ENCODE results near the gene MT1X.

Gene MT1X

DNA sequence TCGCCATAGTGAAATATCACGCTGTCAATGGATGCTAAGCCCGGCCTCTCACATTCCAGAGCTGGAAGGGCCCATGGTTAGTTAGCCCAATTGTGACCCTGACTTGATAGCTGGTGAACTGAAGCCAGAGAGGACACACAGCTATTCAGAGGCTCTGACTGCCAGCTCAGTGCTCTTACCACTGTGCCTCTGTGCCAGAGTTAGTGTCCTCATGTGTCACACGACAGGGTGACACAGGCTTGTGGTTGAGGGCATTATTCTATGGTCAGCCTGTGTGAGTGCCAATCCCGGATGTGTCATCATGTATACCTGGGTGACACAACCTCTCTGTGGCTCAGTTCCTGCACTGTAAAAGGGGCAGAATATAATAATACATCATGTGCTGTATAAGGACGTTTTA lies 2.5 kb upstream of the MT1X start:
- no peak for DNase-seq

DNA sequence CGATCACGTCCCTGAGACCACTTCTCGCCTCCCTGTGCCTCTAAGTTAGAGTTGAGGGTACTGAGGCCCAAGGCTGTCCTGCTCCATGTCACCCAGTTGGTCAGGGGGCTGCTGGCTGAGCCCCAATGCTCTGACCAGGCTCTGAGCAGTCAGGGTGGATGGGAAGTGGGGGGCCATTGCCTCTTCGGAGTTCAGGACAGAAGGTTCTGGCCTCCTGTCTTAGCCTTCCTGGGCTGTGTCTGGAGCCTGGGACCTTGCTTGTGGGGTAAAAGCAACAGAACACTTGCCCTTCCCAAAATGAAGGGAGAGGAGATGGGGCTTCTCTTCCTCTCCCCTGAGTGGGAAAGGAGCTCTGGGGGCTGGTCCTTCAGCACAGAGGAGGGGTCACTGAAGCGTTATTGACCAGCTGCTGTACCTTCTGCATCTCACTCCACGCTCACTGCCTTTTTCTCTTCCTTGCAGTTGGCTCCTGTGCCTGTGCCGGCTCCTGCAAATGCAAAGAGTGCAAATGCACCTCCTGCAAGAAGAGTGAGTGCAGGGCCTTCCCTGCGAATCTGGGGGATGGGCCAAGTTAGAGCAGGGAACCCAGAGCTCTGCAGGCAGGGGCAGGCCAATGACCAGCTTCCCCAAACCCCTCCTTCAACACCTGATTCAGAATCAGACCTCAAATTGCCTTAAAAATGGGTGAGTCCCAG lies 580 bp downstream of the MT1X start:
- DNase-seq: no peak

DNA sequence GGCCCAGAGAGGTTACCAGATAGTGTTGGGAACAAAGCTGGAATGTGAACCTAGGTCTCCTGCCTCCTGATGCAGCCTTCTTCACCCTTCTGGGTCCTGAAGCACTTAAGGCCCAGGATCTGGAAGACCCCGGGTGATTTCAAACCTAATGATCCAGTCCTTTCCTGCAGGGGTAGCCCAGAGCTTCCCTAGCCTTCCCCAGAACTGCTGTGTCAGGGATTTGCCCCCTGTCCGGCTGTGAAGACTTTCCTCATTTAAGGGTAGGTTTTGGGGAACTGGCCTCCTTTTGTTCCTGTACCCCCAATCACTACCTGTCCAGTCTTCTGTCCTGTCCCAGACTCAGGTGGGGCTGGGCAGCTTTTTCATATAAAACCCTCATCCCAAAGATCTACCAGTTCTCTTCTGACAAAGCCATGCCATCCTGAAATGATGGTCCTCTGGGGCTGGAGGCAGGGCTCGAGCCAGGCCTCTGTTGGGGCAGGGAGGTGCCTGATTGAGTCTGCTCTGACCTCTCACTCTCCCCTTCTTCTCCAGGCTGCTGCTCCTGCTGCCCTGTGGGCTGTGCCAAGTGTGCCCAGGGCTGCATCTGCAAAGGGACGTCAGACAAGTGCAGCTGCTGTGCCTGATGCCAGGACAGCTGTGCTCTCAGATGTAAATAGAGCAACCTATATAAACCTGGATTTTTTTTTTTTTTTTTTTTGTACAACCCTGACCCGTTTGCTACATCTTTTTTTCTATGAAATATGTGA lies 1.3 kb downstream of the MT1X start:
- DNase-seq: no peak

DNA sequence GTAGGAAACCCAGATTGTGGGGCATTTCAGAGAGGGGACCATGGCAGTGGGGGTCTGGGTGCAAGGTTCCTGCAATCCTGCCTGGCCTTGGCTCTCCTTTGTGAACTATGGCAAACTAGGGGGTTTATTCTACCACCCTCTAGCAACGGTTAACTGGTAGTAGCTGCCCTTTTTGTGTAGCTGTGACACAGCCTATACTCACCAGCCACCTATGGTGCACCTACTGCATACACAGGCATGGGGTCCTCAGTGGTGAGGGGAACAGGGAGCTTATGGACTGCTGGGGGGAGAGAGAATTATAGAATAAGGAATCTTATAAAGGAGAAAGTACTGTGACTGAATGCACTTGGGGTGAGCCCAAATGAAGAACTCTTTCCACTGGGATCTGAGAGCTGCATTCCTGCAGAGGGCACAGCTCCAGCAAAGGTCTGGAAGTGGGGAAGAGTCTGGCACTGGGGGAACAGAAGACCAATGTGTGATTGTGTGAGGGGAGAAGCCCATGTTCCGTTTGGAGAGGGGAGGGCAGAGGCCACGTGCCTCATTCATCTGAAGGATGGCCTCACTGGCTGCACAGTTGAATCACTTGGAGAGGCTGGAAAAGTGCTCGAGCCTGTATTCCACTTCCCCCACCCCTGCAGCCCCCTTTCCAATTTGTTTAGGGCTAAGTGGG lies 2.1 kb downstream of the MT1X start:
- DNase-seq: no peak

DNA sequence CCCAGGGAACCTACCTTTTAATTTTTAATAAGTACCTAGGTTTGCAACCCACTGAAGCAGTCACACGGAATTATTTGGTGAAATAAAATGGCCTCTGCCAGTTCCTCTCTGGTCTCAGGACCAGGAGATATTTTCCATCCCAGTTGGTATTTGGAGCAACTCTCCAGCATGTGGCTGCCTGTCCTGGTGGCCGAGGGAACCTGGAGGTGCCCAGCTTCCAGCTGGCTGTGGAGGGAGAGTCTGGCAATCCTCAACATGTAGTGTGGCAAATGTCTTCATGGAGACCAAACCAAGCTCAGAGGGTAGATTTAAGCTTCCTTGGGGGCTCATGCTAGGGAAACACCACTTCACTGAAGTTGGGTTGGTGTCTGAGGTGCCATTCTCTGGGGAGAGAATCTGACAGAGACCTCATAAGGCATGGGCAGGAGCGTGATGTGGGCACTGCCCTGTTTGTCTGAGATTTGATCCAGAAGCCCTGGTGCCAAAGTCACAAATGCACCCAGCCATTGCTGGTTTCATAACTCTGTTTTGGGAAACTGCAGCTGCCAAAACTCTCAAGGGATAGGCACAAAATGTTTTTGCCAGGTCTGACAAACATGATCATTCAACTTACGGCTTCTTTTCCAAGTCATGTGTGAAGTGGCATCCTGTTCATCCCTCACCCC lies 2.8 kb downstream of the MT1X start:
- no peak for DNase-seq

DNA sequence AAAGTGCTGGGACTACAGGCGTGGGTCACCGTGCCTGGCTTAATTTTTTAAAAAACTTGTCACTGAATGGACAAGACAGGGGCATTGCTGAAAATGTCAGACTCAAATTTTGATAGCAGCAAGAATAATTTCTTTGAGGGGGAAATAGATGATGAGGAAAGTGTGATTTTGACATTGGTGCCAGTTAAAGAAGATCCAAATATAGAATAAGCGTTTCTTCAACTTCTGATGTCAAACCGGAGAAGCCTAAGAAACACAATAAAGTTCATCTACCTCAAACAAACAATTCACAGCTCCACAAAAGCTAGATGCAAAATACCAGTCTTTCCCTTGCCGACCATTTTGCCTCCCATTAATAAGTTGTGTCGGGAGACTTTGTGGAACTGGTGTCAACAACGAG lies 4.5 kb downstream of the MT1X start:
- no peak for DNase-seq

DNA sequence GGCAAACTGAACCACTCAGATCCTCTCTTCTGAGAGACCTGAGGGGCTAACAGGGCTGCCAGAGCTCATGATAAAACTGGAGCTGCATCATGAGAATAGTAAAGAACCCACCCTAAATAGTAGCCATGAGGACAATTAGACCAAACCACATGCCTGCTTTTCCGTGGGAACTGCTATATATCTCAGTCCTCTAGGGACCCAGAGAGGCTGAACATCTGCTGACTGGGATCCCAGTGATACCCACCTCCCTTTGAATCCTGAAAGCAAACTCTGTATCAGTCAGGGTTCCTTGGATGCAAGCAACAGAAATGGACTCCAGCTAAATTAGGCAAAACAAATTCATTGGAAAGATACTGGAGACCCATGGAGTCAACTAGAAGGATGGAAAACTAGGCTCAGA lies 6.5 kb downstream of the MT1X start:
- no peak for DNase-seq

DNA sequence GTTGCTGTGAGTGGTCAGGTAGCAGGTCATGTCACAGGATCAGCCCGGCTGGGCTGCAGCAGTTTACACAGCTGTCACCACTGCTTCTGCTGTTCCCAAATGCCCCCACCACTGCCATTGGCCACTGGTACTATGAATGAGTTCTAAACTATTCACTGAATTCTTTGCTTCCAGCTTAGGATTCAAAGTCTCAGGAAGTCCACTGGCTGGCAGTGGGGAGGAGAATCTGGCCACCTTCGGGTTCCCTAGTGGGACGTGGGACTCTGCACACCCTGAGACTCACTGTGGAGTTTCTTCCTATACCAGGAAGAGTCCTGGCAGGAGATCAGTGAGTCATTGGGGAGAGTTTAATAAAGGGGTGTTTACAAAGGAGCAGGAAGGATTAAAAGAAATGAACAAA lies 6.9 kb downstream of the MT1X start:
- no peak for DNase-seq

DNA sequence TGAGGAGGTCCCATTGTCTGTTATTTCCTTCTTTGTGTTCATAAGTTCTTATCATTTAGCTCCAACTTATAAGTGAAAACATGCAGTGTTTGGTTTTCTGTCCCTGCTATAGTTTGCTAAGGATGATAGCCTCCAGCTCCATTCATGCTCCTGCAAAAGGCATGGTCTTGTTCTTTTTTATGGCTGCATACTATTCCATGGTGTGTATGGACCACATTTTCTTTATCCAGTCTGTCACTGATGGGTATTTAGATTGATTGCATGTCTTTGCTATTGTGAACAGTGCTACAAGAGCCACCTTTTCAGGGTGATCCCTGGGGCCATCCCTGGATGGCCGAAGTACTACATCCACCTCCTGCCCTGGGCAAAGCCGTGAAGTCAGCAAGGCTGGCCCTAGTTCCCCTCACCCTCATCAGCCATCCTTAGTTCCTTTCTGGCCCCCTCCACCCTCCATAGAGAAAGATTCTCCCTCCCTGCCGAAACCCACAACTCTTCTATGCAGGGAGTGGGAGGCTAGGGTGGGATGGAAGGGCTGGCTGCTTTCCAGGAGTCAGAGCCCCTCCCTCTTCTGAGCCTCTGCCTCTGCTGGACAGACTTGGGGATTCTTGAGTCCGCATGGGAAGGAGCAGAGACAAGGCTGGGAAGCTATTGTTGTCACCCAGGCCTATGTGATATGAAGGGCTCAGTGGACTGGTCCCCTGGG lies 8.3 kb downstream of the MT1X start:
- no peak for DNase-seq

DNA sequence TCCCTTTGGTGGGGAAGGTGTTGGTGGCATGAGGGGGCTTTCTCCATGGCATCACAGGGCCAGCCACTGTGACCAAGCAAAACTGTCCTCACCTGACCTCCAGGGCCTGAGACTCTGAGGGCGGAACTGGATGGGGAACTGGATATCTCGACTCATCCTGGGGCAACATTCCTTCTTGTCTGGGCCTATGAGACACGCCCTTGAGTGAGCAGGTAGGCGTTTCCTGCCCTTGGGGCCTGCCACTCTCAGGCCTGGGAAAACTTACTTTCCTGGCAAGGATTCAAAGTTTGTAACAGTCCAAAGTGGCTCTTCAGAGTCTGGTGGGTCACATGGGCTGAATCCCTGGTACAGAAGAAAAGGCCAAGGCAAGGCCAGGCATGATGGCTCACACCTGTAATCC lies 9.6 kb downstream of the MT1X start:
- no peak for DNase-seq

DNA sequence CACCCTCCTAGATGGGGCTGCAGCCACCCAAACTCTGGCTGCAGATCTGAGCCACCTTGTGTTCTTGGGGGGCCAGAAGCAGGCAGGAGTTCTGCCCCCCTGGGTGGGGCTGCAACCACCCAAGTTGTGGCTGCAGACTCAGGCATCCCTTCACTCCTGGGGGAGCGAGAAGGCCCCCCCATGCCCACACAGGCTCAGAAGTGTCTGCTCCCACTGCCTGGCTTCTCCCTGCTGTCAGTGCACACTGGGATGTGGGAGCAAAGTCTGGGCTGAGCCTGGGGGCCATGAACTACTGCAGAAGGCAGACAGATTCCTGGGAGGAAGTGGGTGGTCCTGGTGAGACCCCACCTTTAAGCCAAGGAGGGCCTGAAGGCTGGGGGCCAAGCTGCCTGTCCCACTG lies 13.0 kb downstream of the MT1X start:
- DNase-seq: no peak

DNA sequence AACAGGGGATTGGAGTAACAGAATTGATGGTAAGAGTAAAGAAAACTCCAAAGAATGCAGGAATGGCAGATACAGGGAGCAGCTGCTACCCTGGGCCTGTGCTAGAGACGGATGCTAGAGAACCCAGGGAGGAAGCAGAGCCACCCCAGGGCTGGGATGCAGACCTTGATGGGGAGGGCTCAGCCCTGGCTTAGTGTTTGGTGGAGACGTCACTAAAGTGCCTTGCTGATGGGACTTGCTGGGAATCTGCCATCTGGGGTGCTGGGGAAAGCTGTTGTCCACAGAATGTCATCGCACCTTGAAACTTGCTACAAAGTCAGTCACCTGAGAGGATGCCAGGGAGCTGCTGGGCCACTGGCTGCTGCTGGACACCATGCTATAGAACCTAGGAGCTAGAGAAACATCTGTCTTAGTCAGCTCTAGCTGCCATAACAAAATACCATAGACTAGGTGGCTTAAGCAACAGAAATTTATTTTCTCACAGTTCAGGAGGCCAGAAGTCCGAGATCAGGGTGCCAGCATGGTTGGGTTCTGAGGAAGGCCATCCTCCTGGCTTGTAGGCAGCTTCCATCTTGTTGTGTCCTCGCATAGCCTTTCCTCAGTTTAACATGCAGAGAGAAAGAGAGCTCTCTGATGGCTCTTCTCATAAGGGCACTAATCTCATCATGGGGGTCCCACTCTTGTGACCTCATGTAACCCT lies 15.3 kb downstream of the MT1X start:
- DNase-seq: no peak

DNA sequence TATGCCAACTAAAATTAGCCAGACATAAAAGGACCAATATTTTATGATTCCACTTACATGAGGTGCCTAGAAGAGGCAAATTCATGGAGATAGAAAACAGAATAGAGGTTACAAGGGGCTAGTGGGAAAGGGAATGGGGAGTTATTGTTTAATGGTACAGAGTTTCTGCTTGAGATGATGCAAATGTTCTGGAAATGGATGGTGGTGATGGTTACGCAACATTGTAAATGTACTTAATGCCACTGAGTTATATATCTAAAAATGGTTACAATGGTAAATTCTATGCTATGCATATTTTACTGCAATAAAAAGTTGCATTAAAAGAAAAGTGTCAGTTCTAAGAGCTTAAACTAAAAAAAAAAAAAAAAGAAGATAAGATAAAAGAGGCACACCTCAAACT lies 17.9 kb downstream of the MT1X start:
- no peak for DNase-seq

DNA sequence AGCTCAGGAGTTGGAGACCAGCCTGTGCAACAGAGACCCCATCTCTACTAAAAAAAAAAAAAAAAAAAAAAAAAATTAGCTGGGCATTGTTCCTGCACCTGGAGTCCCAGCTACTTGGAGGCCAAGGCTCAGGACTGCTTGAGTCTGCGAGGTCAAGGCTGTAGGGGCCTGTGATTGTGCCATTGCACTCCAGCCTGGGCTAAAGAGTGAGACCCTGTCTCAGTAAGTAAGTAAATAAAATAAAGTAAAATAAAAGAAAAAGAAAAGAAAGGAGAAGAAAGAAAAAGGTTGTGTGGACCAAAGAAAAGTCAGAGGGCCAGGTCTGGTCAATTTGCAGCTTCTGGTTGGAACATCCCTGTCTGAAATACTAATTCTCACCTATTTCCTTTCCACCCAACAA lies 18.4 kb downstream of the MT1X start:
- no peak for DNase-seq

DNA sequence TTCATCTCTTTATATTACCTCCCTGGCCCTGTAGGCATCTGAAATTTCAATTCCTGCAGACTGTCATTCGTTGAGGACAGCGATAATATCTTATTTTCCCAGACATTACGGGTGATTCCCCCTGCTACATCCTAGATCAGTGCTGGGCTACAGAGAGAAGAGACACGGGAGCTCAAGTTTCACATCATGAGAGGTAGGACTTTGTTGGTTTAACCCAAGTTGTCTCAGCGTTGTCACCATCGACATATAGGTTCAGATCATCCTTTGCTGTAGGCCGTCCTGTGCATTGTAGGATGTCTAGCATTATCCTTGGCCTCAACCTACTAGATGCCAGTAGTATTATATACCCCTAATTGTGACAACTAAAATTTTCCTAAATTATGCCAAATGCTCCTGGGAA lies 19.3 kb downstream of the MT1X start:
- DNase-seq: no peak

DNA sequence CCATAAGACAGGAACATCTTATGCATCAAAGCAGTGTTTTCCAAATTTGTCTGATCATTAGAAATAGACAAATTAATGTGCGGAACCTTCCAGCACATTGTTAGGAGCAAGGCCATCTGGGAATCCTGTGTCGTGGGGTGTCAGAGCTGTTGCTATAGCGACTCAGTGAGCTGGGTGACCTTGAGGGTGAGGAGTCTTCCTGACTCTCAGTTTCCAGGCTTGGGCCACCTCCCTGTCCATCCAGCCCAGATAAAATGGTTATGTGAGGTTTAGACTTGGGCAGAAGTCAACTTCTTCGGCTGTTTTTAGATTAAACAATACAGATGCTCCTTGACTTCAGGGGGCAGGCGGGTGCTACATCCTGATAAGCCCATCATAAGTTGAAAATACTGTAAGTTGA lies 20.6 kb downstream of the MT1X start:
- DNase-seq: no peak

DNA sequence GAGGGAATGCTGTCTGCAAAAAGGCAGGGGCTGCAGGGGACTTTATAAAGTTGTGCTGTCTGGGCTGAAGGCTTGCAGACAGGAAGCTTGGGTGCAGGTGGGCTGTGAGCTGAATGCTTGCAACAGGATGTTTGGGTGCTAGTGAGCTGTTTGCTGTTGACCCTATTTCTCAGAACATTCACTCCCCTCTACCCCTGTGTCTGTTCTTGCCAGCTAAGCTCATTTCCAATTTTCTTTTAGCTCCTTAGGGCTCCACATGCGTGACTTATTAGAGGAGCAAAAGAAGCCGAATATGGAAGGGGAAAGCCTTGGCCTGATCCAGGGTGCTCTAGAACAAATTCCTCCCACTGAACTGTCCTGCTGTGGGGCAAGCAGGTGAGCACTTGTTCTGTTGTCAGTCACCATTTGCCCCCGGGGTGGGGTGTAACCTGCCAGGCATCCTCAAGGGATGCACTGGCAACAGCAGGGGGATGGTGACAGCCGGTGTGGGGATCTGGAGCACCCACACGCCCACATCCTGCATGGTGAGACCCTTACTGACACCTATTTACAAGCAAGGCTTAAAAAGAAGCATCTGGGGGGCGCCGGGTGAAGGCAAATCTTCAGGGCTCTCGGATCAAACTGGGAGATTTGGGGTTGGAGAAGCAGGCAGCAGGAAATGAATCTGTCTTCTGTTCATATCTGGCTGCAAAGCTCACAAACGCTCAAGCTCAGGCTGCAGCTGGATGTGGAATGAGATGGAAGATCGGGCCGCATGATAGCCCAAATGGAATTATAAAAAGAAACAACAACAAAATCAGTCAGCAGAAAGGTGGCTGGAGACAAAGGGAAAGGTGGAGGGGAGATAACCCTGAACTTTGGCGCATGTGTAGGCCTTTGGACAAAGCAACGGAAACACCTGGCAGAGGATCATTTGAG lies 26.5 kb downstream of the MT1X start:
- no peak for DNase-seq

DNA sequence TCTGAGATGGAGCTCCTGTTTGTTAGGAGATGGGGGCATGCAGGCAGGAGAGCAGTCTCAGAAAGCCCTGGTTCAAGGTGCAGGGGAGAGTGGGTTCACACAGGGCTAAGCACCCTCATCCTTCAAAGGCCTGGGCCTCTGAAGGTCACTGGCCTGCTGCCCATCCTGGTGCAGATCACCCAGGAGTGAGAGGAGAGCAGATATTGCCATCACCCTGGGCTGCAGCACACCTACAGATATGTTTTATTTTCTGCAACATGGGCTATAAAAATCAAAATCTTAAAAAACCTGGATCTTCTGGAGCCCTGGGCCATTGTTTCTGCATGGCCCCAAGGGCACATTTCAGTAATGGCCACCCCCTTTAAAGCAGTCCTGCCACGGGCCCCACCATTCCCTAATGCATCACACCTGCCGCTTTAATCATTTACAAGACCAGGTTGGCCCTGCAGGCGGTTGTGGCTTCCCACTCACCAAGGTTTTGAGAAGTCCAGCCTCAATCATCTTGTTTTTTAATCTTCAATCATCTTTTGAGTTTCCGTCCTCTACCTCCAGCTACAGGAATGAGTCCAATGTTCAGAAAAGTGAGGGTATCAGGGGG lies 27.3 kb downstream of the MT1X start:
- no peak for DNase-seq

DNA sequence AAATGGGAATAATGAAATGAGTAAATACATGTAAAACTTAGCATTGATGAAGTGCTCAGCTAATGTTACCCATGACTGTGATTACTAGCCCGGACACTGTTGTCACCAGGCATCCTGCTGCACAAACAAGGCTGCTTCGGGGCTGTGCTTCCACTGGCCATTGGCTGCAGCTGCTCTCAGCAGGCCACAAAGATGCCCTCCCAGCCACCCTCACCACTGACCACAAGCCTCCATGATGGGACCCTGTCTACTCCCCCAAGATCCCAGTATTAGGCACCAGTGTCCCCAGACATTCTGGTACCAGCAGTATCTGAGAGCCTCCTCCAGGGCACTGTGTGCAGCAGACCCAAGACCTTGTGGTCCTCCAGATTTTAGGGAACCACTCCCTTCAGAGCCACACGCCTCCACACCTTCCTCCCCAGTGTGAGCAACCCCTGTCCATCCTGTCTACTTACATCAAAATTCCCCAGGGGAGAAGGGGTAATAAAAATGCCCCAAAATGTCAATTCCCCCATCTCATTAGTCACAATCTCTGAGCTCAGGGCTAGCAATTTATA lies 28.0 kb downstream of the MT1X start:
- DNase-seq: no peak

DNA sequence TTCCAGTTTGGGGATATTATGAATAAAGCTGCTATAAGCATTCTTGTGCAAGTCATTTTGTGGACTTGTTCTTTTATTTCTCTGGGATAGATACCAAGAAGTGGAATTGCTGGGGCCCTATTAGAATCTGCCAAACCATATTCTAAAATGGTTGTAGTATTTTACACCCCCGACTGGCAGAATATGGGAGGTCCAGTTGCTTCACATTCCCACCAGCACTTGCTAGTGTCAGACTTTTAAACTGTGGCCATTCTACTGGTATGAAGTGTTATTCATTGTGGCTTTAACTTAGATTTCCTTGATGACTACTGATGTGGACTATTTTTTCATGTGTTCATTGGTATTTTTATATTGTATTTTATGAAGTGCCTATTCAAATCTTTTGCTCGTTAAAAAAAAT lies 29.6 kb downstream of the MT1X start:
- no peak for DNase-seq

DNA sequence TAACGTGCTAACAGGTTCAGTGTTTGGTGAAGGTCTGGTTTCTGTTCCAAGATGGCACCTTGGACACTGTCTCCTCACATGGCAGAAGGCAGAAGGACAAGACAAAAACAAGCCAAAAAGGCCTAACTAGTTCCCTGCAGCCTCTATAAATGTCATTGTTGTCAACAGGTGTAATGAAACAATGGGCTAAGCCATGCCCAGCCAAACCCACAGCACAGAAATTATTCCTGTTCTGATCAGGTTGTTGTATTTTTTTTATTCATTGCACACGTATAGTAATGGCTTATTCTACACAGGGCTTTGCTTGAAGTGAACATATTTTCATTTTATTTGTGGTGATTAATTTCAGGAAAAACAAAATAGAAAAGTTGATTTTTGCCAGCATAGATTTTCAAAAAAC lies 31.5 kb downstream of the MT1X start:
- no peak for DNase-seq

Data from Kasumi-1 (cell line).